Heart left ventricle (tissue), 16 donors: ENCODE results near the gene SERTAD2. TPM values are rescaled to one million over a fixed set of nuclear protein-coding genes. Genes with fewer than 3 reads are reported as not detected.
A peak's percentile ranks its signal among the peaks of the same experiment; 100 is the strongest.

Experiments
- ATAC-seq, 4 donors: fragments of 200-7000 bp; cut with Tn5 transposase; one replicate each; pipeline ENCODE4 v1.9.1; 2020 to 2022; ENCODE audit warnings: moderate library complexity in 4 of 4, mild to moderate bottlenecking in 3 of 4, moderate number of reproducible peaks in 1 of 4
- DNase-seq, 5 donors: peaks; one replicate each; pipeline ENCODE4 v3.0.0-alpha.2; 2020
- H3K27ac ChIP-seq, 12 donors: fragments of 200-600 bp; sonication (generic) in 4 of 12; one replicate each; pipeline versions ENCODE4 v1.5.0 to v1.8.0; 2016 to 2022; ENCODE audit warnings: mild to moderate bottlenecking in 2 of 12
- H3K27me3 ChIP-seq, 9 donors: fragments of 200-600 bp; sonication (generic) in 2 of 9; one replicate each; pipeline versions ENCODE4 v1.5.1 to v1.8.0; 2016 to 2022; ENCODE audit warnings: mild to moderate bottlenecking in 3 of 9
- H3K36me3 ChIP-seq, 9 donors: fragments of 200-600 bp; sonication (generic) in 2 of 9; one replicate each; pipeline versions ENCODE4 v1.5.0 to v1.8.0; 2018 to 2022; ENCODE audit warnings: mild to moderate bottlenecking in 2 of 9
- H3K4me1 ChIP-seq, 12 donors: fragments of 200-600 bp; sonication (generic) in 4 of 12; one replicate each; pipeline versions ENCODE4 v1.5.0 to v1.8.0; 2016 to 2022; ENCODE audit warnings: mild to moderate bottlenecking in 3 of 12
- H3K4me3 ChIP-seq, 12 donors: fragments of 200-600 bp; sonication (generic) in 4 of 12; one replicate each; pipeline versions ENCODE4 v1.5.0 to v1.8.0; 2017 to 2022; ENCODE audit warnings: mild to moderate bottlenecking in 9 of 12, moderate library complexity in 4 of 12
- H3K9me3 ChIP-seq, 12 donors: fragments of 200-600 bp; sonication (generic) in 4 of 12; one replicate each; pipeline versions ENCODE4 v1.5.0 to v1.8.0; 2016 to 2022; ENCODE audit warnings: mild to moderate bottlenecking in 1 of 12
- POLR2A ChIP-seq, 2 donors: fragments of 450-650 bp; IDR thresholded peaks; one replicate each; pipeline ENCODE4 v1.6.1; 2017; ENCODE audit warnings: antibody characterized with exemption in 2 of 2, mild to moderate bottlenecking in 2 of 2, moderate library complexity in 2 of 2
- WGBS, 4 donors: extraction: QIAGEN DNeasy Blood & Tissue Kit in 2 of 4; methylation state at CpG; one replicate each; pipeline versions ENCODE4 v1.1.5 to v1.1.7; 2013 to 2018; 5-methylcytosine and 5-hydroxymethylcytosine counted together
- intact Hi-C, 10 donors: fragments of 100-400 bp; cut with DNase I; formaldehyde crosslinking; loops; one replicate each; pipeline versions ENCODE4 v1.11.1 to v1.14.2; 2022
- polyA plus RNA-seq, 2 donors: library from polyadenylated mRNA; stranded (reverse); fragments of 200-250 nt; gene quantifications; one replicate each; pipeline ENCODE4 v1.2.3, GENCODE V29; 2013
- total RNA-seq, 9 donors: library from RNA; depleted of rRNA in 2 of 9; stranded (reverse); fragments of >200 nt in 2 of 9; fragmentation: NEBNext Ultra II Directional in 3 of 9; extraction: Animal tissue kit (Norgen Biotek cat#: 25700) in 3 of 9; gene quantifications; one replicate each; pipeline versions ENCODE4 v1.1.0 to v1.2.4, GENCODE V29; 2016 to 2023
- TF ChIP-seq, protein P1 (sequence below), 12 donors: fragments of 200-600 bp; sonication (generic) in 4 of 12; IDR thresholded peaks; one replicate each; pipeline versions ENCODE4 v1.5.0 to v1.8.0; 2018 to 2022; ENCODE audit warnings: antibody characterized with exemption in 12 of 12, mild to moderate bottlenecking in 5 of 12
- donor health status: ischemic (EF 13 %, LVEDD 7.1; RV severe dilation, severe dysfunction).
- donor health status: healthy with polysubstance abuse.
- donor health status: DM: no; HTN: yes; CAD: no.
- donor health status: DM: no; HTN: no; CAD: no.
- donor health status: ischemic (EF 25% LVEDD 6.9; RV normal size, moderate dysfunction).
- donor health status: ischemic (EF 25% LVEDD 5.7; RV mildly dilated, moderate dysfunction).
- donor health status: healthy.
- donor health status: DM: yes; HTN: yes; CAD: no.
- donor health status: ischemic (EF 35%, LVEDD 5.7; RV mildly dilated, moderate dysfunction).
- donor health status: nonischemic (EF 11% LVEDD 7.7; RV severe dilation, severe dysfunction).
- donor health status: DM: yes; HTN: yes; CAD: no.
- donor health status: PGD.
- donor health status: ischemic (EF 29% LVEDD 5.4; RV normal size, mild dysfunction).
- donor health status: nonischemic (EF 23%, LVEDD 6.1; RV moderate dilation, normal function).

Gene SERTAD2
- total and polyA plus RNA-seq, 11 donors = 5.1 to 21.6 (median 15.5) TPM

GRCh38 chr2:64657411-64657810 is 3.7 kb upstream of the SERTAD2 start:
- WGBS, 4 donors = 90 to 94% (median 92%) methylated on average over 2 of the region's 2 CpGs
- no peaks in the 10 kb centered on the region for H3K27me3 ChIP-seq
- H3K4me3 ChIP-seq = no peak overlapping the region
- peak overlapping the region in 1 of 12 donors; percentile 42 for H3K27ac ChIP-seq
- intact Hi-C loops = loop anchor here in 2 of 10 donors (5.0 to 10.0 kb wide), 2 partner anchors 90 to 777 kb away; partner anchors contain the start of gene SPRED2 (in 1 of the 2)
- DNase-seq (no peak), ATAC-seq (no peak)
- TF ChIP-seq, protein P1, sequence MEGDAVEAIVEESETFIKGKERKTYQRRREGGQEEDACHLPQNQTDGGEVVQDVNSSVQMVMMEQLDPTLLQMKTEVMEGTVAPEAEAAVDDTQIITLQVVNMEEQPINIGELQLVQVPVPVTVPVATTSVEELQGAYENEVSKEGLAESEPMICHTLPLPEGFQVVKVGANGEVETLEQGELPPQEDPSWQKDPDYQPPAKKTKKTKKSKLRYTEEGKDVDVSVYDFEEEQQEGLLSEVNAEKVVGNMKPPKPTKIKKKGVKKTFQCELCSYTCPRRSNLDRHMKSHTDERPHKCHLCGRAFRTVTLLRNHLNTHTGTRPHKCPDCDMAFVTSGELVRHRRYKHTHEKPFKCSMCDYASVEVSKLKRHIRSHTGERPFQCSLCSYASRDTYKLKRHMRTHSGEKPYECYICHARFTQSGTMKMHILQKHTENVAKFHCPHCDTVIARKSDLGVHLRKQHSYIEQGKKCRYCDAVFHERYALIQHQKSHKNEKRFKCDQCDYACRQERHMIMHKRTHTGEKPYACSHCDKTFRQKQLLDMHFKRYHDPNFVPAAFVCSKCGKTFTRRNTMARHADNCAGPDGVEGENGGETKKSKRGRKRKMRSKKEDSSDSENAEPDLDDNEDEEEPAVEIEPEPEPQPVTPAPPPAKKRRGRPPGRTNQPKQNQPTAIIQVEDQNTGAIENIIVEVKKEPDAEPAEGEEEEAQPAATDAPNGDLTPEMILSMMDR (IDR thresholded peaks at IDR 0.05) = no peak
- TF ChIP-seq POLR2A (IDR thresholded peaks at IDR 0.05) = no peak
- peaks cover 0 to 46% (median 11%) of the 10 kb centered on the region in 12 donors for H3K4me1 ChIP-seq
- H3K36me3 ChIP-seq = no peaks in the 10 kb centered on the region
- no peaks in the 10 kb centered on the region for H3K9me3 ChIP-seq

DNA sequence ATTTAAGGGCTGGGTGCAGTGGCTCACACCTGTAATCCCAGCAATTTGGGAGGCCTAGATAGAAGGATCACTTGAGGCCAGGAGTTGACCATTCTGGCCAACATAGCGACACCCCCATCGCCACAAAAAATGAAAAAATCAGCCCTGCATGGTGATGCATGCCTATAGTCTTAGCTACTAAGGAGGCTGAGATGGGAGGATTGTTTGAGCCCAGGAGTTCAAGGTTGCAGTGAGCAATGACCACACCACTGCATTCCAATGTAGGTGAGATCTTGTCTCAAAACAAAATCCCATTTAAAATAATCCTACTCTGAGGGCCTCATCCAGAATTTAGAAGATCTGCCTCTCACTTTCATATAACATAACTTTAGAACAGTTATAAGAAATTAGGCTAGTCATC is 2.7 kb upstream of the SERTAD2 start:
- intact Hi-C loops = loop anchor here in 2 of 10 donors (5.0 to 10.0 kb wide), 2 partner anchors 91 to 778 kb away; partner anchors contain the start of gene SPRED2 (in 1 of the 2)
- Histone ChIP-seq H3K27me3 (no peaks in the 10 kb centered on the region), H3K36me3 (no peaks in the 10 kb centered on the region), H3K4me3 (no peak overlapping the region), H3K9me3 (no peaks in the 10 kb centered on the region), H3K27ac (no peak overlapping the region), H3K4me1 (peaks cover 0 to 47% (median 21%) of the 10 kb centered on the region in 12 donors)
- no peak for DNase-seq
- ATAC-seq = no peak
- WGBS, 4 donors = 94 to 100% (median 96%) methylated on average over 2 of the region's 2 CpGs
- TF ChIP-seq, protein P1 (IDR thresholded peaks at IDR 0.05) = no peak
- no peak for TF ChIP-seq POLR2A (IDR thresholded peaks at IDR 0.05)

- Histone ChIP-seq H3K4me1 (peaks cover 0 to 47% (median 24%) of the 10 kb centered on the region in 12 donors), H3K9me3 (no peaks in the 10 kb centered on the region), H3K36me3 (no peaks in the 10 kb centered on the region), H3K27ac (peak overlapping the region in 2 of 12 donors; percentile 100), H3K27me3 (no peaks in the 10 kb centered on the region), H3K4me3 (no peak overlapping the region)
- 57 to 76% (median 60%) methylated on average over 3 of the region's 3 CpGs for WGBS, 4 donors
- intact Hi-C loops = loop anchor here in 4 of 10 donors (2.0 to 10.0 kb wide), 4 partner anchors 91 to 779 kb away; partner anchors contain the start of gene SPRED2 (in 1 of the 4)
- DNase-seq = no peak
- no peak for ATAC-seq
- TF ChIP-seq POLR2A (IDR thresholded peaks at IDR 0.05) = no peak
- TF ChIP-seq, protein P1 (IDR thresholded peaks at IDR 0.05) = no peak
Observed at GRCh38 chr2:64655873-64656272, 2.2 kb upstream of the SERTAD2 start.

- H3K9me3 ChIP-seq = no peaks in the 10 kb centered on the region
- intact Hi-C loops = loop anchor here in 4 of 10 donors (2.0 to 10.0 kb wide), 4 partner anchors 92 to 780 kb away; partner anchors contain the start of gene SPRED2 (in 1 of the 4)
- peak overlapping the region; percentile 50 to 95 (median 88) for H3K4me3 ChIP-seq
- 51 to 60% (median 56%) methylated on average over 7 of the region's 7 CpGs for WGBS, 4 donors
- TF ChIP-seq POLR2A (IDR thresholded peaks at IDR 0.05) = no peak
- TF ChIP-seq, protein P1 (IDR thresholded peaks at IDR 0.05) = peak in 2 of 12 donors; percentile 4 to 14
- H3K27me3 ChIP-seq = no peaks in the 10 kb centered on the region
- H3K27ac ChIP-seq = peak overlapping the region in 11 of 12 donors; percentile 86 to 100 (median 99)
- DNase-seq (no peak), ATAC-seq (no peak)
- H3K4me1 ChIP-seq = peaks cover 0 to 54% (median 30%) of the 10 kb centered on the region in 12 donors
- H3K36me3 ChIP-seq = no peaks in the 10 kb centered on the region
Observed at GRCh38 chr2:64655018-64655664, 1.4 kb upstream of the SERTAD2 start.
